Astrocyte (in vitro differentiated cells and primary cell): ENCODE data around the gene CFAP119. TPM values are rescaled to one million over a fixed set of nuclear protein-coding genes. Genes with fewer than 3 reads are reported as not detected.

Source experiments
- DNase-seq: peaks from one replicate; pipeline ENCODE4 v3.0.0-alpha.2; 2010; ENCODE audit warnings: low read depth
- FAIRE-seq: peaks from 2 replicates; lab custom pipeline; 2011; peaks lifted over from hg19 to GRCh38; lab: Jason Lieb, UNC
- H2AFZ ChIP-seq: 2 replicates; pipeline ENCODE4 v1.6.0; 2012; ENCODE audit warnings: low read depth, low read length, inconsistent platforms
- H3K27ac ChIP-seq: 2 replicates; pipeline ENCODE4 v1.5.1; 2011; ENCODE audit warnings: low read depth, low read length, inconsistent platforms
- H3K27me3 ChIP-seq: 2 replicates; pipeline ENCODE4 v1.6.0; 2011; ENCODE audit warnings: low read length, inconsistent platforms; ENCODE audit not compliant: insufficient read depth
- H3K36me3 ChIP-seq: 2 replicates; pipeline ENCODE4 v1.5.1; 2011; ENCODE audit warnings: low read length, inconsistent platforms; ENCODE audit not compliant: insufficient read depth
- H3K4me1 ChIP-seq: 2 replicates; pipeline ENCODE4 v1.5.1; 2011; ENCODE audit warnings: low read length, inconsistent platforms; ENCODE audit not compliant: insufficient read depth
- H3K4me2 ChIP-seq: 2 replicates; pipeline ENCODE4 v1.6.0; 2012; ENCODE audit warnings: low read length, inconsistent platforms
- H3K4me3 ChIP-seq: 2 replicates; pipeline ENCODE4 v1.5.1; 2011; ENCODE audit warnings: low read depth, mild to moderate bottlenecking, low read length, inconsistent platforms; ENCODE audit not compliant: insufficient read depth
- H3K79me2 ChIP-seq: 2 replicates; pipeline ENCODE4 v1.6.0; 2012; ENCODE audit warnings: mild to moderate bottlenecking, low read length, inconsistent platforms; ENCODE audit not compliant: insufficient read depth
- H3K9ac ChIP-seq: 2 replicates; pipeline ENCODE4 v1.6.0; 2012; ENCODE audit warnings: mild to moderate bottlenecking, low read length, inconsistent platforms
- H3K9me3 ChIP-seq: 2 replicates; pipeline ENCODE4 v1.5.1; 2012; ENCODE audit warnings: low read depth, mild to moderate bottlenecking, low read length, inconsistent platforms; ENCODE audit not compliant: insufficient read depth
- H4K20me1 ChIP-seq: 2 replicates; pipeline ENCODE4 v1.6.0; 2012; ENCODE audit warnings: low read length, inconsistent platforms; ENCODE audit not compliant: insufficient read depth
- H3K27ac Mint-ChIP-seq: one replicate; pipeline ENCODE4 v1.8.0; 2021; ENCODE audit warnings: mild to moderate bottlenecking, mixed read lengths; ENCODE audit not compliant: unreplicated experiment
- H3K27me3 Mint-ChIP-seq: one replicate; pipeline ENCODE4 v1.8.0; 2021; ENCODE audit warnings: low read depth, mixed read lengths; ENCODE audit not compliant: unreplicated experiment
- H3K36me3 Mint-ChIP-seq: one replicate; pipeline ENCODE4 v1.8.0; 2021; ENCODE audit warnings: low read depth, mixed read lengths; ENCODE audit not compliant: unreplicated experiment
- H3K4me1 Mint-ChIP-seq: one replicate; pipeline ENCODE4 v1.8.0; 2021; ENCODE audit warnings: low read depth, mixed read lengths; ENCODE audit not compliant: unreplicated experiment
- H3K4me3 Mint-ChIP-seq: one replicate; pipeline ENCODE4 v1.8.0; 2021; ENCODE audit warnings: mild to moderate bottlenecking, moderate library complexity, mixed read lengths; ENCODE audit not compliant: unreplicated experiment
- H3K9me3 Mint-ChIP-seq: one replicate; pipeline ENCODE4 v1.8.0; 2021; ENCODE audit warnings: mild to moderate bottlenecking, mixed read lengths; ENCODE audit not compliant: unreplicated experiment
- CTCF ChIP-seq: IDR thresholded peaks from 2 replicates; pipeline ENCODE4 v1.5.1; 2011; ENCODE audit warnings: low read depth, mild to moderate bottlenecking, inconsistent platforms, low read length, moderate library complexity; ENCODE audit not compliant: insufficient read depth
- EZH2 ChIP-seq: IDR thresholded peaks from 2 replicates; pipeline ENCODE4 v1.6.1; 2012; ENCODE audit warnings: mild to moderate bottlenecking, low read length, inconsistent platforms; ENCODE audit not compliant: insufficient read depth
- total RNA-seq: library from RNA; stranded (reverse); gene quantifications from 2 replicates; pipeline ENCODE4 v1.2.1, GENCODE V29; 2021

Gene CFAP119
- total RNA-seq, 1 donor from 2014 or later: 4.0 TPM

DNA sequence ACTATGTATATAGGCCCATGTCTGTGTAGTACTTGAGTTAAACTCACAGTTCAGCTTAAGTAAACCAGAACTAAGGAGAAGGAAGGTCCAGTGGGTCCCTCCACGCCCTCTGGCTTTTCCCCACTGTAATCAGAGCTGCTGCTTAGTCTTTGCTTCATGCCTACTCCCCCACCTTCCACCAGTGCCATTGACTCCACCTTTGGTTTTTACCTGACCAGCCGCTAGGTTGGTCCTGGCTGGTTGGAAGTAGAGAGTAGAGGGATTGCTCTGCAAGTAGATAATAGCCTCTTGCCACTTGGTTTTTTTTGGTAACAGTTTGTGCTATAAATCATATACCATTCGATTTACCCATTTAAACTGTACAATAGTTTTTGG, 36.5 kb downstream of the CFAP119 start:
- Histone ChIP-seq H3K4me2 (no peak overlapping the region), H3K9me3 (no peaks in the 10 kb centered on the region), H3K79me2 (peaks cover 65% of the 10 kb centered on the region), H3K27ac (no peak overlapping the region), H3K36me3 (peaks cover 57% of the 10 kb centered on the region), H3K4me3 (no peak overlapping the region), H4K20me1 (peaks cover 88% of the 10 kb centered on the region), H3K27me3 (no peaks in the 10 kb centered on the region), H3K9ac (no peak overlapping the region), H2AFZ (no peak overlapping the region), H3K4me1 (no peaks in the 10 kb centered on the region)
- Mint-ChIP-seq H3K4me1 (no peaks in the 10 kb centered on the region), H3K9me3 (no peaks in the 10 kb centered on the region), H3K36me3 (peaks cover 39% of the 10 kb centered on the region), H3K27me3 (no peaks in the 10 kb centered on the region), H3K4me3 (no peak overlapping the region), H3K27ac (no peak overlapping the region)
- TF ChIP-seq EZH2 (no peak), CTCF (no peak)
- no peak for DNase-seq
- FAIRE-seq: no peak

DNA sequence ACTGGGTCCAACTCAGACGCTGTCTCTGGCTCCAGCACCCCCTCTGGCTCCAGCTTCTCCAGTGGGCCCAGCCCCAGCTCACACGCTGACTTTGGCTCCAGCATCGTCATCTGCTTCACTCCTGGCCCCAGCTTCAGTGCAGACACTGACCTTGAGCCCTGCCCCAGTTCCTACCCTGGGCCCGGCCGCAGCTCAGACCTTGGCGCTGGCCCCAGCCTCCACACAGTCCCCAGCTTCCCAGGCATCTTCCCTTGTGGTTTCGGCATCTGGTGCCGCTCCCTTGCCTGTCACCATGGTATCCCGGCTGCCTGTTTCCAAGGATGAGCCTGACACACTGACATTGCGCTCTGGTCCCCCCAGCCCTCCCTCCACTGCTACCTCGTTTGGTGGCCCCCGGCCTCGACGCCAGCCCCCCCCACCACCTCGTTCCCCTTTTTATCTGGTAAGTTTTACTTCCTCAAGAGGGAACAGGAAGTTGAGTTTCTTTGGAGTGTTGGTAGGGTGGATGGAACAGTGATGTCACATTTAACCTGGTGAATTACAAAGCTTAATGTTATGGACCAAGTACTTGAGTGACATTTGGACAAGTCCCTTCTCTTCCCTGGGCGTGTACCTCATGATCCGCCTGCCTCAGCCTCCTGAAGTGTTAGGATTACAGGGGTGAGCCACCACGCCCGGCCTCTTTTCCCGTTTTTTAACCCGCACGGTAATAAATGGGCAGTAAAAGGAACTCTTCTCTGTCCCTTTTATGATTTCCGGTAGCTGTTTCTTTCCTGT, 37.0 kb downstream of the CFAP119 start:
- H3K9me3 ChIP-seq: no peaks in the 10 kb centered on the region
- H3K4me2 ChIP-seq: no peak overlapping the region
- H3K27me3 ChIP-seq: no peaks in the 10 kb centered on the region
- no peak overlapping the region for H3K9ac ChIP-seq
- H3K79me2 ChIP-seq: peaks cover 71% of the 10 kb centered on the region
- peaks cover 90% of the 10 kb centered on the region for H4K20me1 ChIP-seq
- no peaks in the 10 kb centered on the region for H3K4me1 ChIP-seq
- no peak for FAIRE-seq
- TF ChIP-seq CTCF: no peak
- no peak for TF ChIP-seq EZH2
- no peak overlapping the region for H2AFZ ChIP-seq
- Mint-ChIP-seq H3K9me3 (no peaks in the 10 kb centered on the region), H3K27me3 (no peaks in the 10 kb centered on the region), H3K4me1 (no peaks in the 10 kb centered on the region), H3K36me3 (peaks cover 45% of the 10 kb centered on the region), H3K4me3 (no peak overlapping the region), H3K27ac (no peak overlapping the region)
- DNase-seq: no peak
- peaks cover 59% of the 10 kb centered on the region for H3K36me3 ChIP-seq
- H3K4me3 ChIP-seq: no peak overlapping the region
- H3K27ac ChIP-seq: no peak overlapping the region

GRCh38 chr16:30723725-30724355, 38.0 kb downstream of the CFAP119 start:
- H3K36me3 Mint-ChIP-seq: peaks cover 44% of the 10 kb centered on the region
- peaks cover 56% of the 10 kb centered on the region for H3K36me3 ChIP-seq

More at GRCh38 chr16:30723725-30724355, 38.0 kb downstream of the CFAP119 start:
- Mint-ChIP-seq H3K4me3 (peak overlapping the region; percentile 73), H3K27me3 (no peaks in the 10 kb centered on the region), H3K27ac (no peak overlapping the region), H3K4me1 (no peaks in the 10 kb centered on the region), H3K9me3 (no peaks in the 10 kb centered on the region)
- Histone ChIP-seq H3K79me2 (peaks cover 72% of the 10 kb centered on the region), H3K9ac (no peak overlapping the region), H4K20me1 (peaks cover 87% of the 10 kb centered on the region), H3K27ac (no peak overlapping the region), H3K4me1 (no peaks in the 10 kb centered on the region), H2AFZ (no peak overlapping the region), H3K27me3 (no peaks in the 10 kb centered on the region), H3K9me3 (no peaks in the 10 kb centered on the region), H3K4me2 (no peak overlapping the region), H3K4me3 (no peak overlapping the region)
- TF ChIP-seq CTCF (no peak), EZH2 (no peak)
- FAIRE-seq (no peak), DNase-seq (no peak)
